Measurements from ENCODE around the gene GNB1.
"Not testable (repeated sequence)": the region's sequence is repeated elsewhere in the genome, so short reads cannot be mapped to it uniquely, and the experiment has no call there.

Gene GNB1

DNA sequence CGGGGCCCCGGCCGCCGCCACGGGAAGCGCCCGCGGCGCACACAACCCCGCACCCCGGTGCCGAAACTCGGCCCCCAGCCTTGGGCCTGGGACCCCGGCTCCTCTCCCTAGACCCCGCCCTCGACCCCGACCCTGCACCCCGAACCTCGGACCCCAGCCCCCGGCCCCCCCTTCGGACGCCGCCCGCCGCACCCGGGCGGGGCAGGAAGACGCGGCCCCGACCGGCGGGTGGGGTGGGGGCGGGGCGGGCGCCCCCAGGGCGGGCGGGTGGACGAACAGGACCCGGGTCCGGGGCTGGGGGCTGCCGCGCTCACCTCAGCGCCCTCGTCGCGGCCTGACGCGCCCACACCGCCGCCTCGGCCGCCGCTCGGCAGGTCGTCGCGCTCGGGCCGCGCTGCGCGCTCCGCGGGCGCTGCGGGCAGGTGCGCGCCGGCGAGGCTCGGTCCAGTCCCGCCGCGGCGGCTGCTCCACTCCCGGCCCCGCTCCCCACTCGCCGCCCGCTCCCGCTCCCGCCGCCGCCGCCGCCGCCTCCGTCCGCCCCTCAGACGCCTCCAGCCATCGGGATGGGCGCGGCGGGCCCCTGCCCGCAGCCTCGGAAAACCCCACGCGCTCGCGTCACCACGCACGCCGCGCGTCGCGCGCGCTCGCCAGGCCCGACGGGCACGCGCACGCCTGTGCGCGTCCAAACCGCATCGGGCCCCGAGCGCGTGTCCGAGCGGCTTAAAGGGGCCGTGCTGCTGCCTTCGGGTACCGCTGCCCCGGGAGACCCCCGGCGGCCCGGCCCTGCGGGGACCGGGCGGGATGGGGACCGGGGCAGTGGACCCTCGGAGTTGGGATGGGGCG, at the start of gene GNB1:
GNB1 (minus strand) TSS at position 582 of the 843 bp plus-strand sequence. CDS start 65,634 bp downstream, outside the sequence.
- peak; percentile 85 to 91 for DNase-seq

DNA sequence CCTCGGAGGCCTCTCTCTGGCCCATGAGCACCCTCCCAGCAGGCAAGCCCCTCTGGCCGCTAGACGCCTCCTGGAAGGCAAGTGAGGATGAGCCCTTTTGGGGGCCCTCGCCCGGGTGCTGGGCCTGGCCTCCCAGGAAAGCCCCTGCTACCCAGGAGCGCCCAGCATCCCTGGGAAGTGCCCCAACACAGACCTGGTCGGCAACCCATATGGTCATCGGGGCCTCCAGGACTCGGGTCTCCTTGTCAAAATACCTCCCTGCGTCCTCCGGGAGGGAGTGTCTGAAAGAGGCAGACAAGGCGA, 49.2 kb upstream of the GNB1 start:
- DNase-seq: no peak

DNA sequence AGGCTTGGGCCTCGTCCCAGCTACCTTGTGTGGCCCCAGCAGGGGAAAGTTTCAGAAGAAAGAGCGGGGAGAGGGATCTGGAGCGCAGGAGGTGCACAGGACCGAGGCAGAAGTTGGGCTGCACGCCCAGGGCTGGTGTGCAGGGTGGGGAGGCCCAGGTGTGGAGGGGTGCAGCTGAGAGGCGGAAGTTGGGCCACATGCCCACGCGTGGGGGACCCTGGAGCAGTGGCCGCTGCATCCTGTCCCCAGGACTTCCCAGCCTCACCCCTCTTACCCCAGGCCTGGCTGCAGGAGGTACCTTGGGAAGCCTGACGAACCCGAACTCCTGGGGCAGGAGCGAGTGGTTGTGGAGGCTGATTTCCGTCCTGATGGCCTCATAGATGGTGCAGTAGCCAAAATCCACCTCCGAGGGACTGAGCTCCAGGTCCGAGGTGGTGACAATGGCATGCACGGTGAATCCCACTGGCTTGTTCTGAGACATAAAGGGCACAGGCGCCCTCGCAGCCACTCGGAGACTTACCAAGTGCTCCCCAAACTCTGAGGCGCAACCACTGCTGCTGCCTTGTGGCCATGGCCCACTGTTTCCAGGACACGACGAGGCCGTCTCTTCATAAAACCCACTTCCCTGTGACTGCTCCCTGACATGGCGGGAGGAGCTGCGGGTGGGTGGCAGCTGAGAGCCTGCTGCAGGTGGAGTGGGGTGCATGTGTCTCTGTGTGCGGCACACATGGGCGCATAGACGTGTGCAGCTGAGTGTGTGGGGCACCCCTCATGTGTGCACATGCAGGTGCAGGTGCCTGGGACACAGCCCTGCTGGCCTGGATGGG, 48.6 kb upstream of the GNB1 start:
- DNase-seq: no peak

DNA sequence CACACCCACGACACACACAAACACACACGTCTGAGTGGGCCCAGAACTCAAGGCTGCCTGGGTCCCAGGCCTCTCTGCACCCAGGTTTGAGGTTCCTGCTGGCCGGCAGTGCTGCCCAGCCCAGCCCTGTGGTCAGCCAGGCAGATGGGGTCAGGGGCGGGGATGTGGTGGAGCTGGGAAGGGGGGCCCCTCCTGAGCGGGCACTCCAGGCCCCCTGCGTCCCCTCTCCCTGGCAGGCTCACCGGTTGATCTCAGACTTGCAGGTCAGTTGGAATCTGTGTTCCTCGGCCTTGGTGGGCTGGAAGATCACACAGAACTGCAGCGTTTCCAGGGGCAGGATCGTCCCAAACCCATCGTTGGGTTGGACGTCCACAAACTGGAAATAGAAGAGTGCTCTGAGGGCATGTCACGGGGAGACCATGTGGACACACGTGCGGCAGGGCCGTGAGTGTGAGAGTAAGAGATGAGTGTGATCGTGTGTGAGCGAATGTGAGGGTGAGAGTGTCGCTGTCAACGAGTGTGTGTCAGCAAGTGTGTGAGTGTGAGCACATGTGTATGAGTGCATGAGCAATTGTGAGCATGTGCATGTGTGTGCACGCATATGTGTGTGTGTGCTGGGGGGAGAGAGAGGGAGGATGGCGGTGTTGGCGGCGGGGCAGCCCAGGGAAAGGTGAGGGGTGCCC, 47.9 kb upstream of the GNB1 start:
- DNase-seq: no peak

GRCh38 chr1:1938276-1938573, 47.3 kb upstream of the GNB1 start:
- no peak for DNase-seq

- no peak for DNase-seq
These were observed 46.8 kb upstream of the GNB1 start for GRCh38 chr1:1937549-1938275.

GRCh38 chr1:1937061-1937460, 46.2 kb upstream of the GNB1 start:
- DNase-seq: no peak

GRCh38 chr1:1934848-1935247, 44.0 kb upstream of the GNB1 start:
- not testable (repeated sequence) for DNase-seq

DNA sequence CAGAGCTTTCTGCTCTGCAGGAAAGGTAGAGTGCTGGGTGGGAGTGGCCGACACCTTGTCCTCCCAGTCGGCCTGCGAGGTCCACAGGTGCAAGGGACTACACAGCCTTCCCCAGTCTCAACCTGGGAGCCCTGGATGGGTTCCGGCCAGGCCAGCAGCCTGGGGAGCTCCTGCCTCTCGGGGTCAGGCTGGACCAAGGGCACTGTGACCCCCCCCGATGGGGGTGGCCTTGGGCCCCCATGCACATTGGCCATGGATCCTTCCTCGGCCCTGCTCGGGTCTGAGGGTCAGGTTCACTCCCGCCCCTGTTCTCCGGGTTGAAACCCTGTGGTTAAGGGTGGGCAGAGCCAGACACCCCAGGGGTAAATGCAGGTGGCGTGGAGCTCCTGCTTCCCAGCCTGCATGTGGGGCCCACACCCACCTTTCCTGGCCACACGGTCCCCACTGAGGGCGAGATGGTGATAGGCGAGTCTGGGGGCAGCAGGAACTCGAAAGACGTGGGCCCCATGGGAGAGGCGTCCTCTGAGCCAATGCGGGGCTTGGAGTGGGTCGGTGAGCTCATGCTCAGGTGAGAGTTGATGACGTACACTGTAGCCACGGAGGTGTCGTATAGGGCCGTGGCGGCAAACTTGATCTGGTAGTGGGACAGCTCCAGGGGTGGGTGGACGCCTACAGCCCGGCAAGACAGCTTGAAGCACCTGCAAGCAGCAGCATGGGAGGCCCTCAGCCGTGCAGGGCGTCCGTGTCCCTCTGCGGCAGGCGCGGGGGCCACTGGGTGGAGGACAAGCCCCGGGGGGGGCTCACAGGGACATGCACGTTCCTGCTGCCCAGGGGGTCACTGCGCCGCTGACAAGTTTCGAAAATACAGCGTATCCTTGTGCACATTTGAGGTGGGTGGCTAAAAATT, 39.0 kb upstream of the GNB1 start:
- no peak for DNase-seq

- DNase-seq: no peak
These were observed 38.3 kb upstream of the GNB1 start for GRCh38 chr1:1929102-1929638.

- no peak for DNase-seq
These were observed 37.6 kb upstream of the GNB1 start for GRCh38 chr1:1928231-1929101.

DNA sequence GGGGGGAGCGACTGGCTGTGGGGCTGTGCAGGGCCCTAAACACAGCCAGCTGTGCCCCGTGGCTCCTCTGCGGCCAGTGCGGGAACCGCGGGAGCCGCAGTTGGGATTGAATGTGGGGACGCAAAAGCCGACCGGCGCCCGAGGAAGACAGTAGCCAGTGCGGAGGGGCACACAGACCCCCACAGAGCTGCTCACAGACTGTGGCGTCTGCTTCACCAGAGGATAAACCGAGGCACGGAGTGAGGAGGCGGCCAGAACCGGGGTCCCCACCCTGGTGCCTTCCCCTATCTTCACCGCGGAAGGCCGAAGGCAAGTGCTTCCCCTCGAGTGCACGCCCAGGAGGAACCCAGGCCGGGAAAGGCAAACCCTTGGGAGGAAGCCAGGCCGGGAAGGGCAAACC, 36.9 kb upstream of the GNB1 start:
- no peak for DNase-seq

GRCh38 chr1:1926886-1927660, 36.2 kb upstream of the GNB1 start:
- DNase-seq: no peak

DNA sequence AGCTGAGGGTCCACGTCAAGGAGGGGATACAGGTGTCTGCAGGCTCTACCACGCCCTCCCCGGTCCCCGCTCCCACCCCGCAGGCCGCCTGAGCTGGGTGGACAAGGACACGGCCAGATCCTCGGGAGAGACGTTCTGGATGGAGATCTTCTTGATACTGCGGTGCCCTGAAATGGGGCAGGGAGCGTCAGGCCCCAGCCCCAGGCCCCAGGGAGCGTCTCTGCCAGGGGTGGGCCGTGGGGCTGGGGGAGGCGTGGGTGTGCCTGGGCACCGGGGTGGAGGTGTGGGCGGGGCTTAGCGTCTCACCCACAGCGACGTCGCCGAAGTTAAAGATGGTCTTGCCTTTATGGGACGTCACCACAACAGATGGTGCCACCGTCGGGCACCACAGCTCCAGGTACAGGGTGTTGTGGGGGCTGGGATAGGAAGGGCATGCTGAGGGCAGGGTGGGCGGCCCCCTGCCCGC, 35.5 kb upstream of the GNB1 start:
- no peak for DNase-seq

GRCh38 chr1:1925437-1926345, 34.8 kb upstream of the GNB1 start:
- DNase-seq: no peak

DNA sequence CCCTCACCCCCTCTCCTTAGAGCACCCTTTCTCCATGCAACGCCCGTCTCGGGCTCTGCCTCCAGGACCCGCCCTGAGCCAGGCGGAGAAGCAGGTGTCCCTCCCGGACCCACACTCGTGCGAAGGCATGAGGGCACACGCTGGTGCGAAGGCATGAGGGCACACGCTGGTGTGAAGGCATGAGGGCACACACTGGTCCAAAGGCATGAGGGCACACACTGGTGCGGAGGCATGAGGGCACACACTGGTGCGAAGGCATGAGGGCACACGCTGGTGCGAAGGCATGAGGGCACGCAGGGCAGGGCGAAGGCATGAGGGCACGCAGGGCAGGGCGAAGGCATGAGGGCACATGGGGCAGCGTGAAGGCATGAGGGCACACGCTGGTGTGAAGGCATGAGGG, 34.0 kb upstream of the GNB1 start:
- DNase-seq: no peak

DNA sequence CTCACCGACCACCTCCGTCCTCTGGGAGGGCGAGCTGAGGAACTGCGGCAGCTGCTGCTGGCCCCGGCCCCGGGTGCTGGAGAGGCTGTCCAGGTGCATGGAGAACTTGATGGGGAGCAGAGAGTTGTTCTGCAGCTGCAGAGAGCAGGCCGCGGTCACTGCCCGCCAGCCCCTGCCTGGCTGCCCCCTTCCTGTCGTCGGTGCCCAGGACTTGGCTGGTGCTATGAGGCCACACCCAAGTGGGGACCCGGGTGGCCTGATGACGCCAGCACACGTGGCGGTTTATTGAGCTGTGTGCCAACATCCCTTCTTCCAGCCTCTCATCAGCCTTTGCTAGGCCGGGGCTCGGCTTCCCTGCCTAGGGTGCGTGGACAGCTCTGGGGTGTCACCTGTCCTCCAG, 33.5 kb upstream of the GNB1 start:
- no peak for DNase-seq

DNA sequence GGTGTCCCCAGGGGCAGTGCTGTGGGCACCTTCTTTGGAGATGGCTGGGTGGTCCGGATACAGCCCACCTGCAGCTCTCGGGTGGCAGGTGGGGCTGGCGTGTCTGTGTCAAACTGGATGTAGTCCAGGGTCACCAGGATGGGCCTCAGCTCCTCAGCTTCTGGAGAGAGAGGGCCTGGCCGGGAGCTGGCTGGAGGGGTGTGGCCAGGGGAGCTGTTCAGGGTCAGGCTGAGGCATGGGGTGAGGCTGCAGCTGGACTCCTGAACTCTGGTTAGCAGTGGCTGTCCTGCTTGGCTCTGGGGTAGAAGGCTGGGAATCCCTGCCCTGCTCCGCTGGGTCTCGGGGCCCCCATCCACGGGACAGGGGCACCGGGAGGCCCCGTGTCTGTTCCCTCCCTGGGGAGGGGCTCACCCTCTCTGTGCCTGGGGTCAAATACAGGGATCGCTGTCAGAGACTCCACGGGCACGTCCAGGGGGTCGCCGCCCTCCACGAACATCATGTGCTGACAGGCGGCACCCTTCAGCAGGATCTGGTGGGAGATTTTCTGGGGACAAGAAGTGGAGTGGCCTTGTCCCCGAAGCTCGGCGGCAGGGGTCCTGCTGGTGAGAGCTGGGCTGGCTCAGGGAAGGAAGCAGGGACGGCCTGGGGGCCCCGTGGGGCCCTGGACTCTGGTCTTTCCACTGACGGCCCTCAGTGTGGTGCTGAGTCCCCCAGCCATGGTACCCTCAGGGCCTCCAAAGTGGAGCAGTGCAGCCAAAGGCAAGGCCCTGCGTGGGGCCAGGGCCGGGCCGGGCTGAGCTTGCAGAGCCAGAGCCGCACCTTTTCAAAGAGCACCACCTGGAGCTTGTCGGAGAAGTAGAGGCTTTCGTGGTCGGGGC, 32.3 kb upstream of the GNB1 start:
- DNase-seq: no peak

Measured in NCI-H187 (cell line).